GM12875 (cell line): ENCODE measurements around the gene PPA2.

Experiments used
- H3K4me3 ChIP-seq: one replicate; pipeline ENCODE4 v1.5.1; 2011; ENCODE audit warnings: low read depth, low read length, control low read depth
- TF ChIP-seq, protein P1 (sequence below): IDR thresholded peaks from 2 replicates; pipeline ENCODE4 v1.5.1; 2011; ENCODE audit warnings: low read depth, mild to moderate bottlenecking, control low read depth, inconsistent platforms, low read length, moderate library complexity, borderline replicate concordance; ENCODE audit not compliant: insufficient read depth

PPA2 gene

DNA sequence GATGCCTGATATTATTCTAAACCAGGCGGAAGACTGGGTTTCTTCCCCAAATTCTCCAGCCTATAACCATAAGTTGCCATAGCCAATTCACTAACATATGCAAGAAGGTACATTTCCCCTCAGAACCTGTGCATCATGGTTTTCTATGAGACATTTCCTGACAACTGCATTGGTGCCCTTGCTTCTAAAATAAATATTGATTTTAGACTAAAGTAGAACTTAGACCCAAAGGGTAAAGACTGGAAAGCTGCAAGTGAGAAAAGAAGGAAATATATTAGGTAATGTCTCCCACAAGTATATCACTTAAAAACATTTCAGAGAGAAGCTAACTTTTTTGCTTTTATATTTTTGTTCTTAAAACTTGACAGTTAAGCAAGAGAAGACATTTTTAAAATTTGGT lies 125.1 kb downstream of the PPA2 start:
- TF ChIP-seq, protein P1, sequence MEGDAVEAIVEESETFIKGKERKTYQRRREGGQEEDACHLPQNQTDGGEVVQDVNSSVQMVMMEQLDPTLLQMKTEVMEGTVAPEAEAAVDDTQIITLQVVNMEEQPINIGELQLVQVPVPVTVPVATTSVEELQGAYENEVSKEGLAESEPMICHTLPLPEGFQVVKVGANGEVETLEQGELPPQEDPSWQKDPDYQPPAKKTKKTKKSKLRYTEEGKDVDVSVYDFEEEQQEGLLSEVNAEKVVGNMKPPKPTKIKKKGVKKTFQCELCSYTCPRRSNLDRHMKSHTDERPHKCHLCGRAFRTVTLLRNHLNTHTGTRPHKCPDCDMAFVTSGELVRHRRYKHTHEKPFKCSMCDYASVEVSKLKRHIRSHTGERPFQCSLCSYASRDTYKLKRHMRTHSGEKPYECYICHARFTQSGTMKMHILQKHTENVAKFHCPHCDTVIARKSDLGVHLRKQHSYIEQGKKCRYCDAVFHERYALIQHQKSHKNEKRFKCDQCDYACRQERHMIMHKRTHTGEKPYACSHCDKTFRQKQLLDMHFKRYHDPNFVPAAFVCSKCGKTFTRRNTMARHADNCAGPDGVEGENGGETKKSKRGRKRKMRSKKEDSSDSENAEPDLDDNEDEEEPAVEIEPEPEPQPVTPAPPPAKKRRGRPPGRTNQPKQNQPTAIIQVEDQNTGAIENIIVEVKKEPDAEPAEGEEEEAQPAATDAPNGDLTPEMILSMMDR: no peak
- no peak overlapping the region for H3K4me3 ChIP-seq

DNA sequence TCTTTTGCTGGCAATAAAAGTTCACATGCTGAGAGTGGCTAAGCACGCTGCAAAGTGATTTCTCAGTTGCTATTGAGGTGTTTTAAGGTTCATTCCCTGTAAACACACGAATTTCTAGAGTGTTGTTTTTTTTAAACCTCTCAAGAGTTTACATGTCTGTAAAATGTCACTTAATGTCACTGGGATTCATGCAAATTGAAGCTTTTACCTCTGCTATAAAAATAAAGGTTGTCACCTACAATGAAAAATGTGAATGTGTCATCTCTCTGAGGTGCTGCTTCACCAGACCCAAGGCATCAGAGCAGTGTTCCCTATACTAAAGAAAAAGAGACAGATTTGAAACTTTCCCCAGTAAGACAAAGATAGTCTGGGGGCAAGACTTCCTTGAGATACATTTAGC lies 127.0 kb downstream of the PPA2 start:
- TF ChIP-seq, protein P1: no peak
- no peak overlapping the region for H3K4me3 ChIP-seq

DNA sequence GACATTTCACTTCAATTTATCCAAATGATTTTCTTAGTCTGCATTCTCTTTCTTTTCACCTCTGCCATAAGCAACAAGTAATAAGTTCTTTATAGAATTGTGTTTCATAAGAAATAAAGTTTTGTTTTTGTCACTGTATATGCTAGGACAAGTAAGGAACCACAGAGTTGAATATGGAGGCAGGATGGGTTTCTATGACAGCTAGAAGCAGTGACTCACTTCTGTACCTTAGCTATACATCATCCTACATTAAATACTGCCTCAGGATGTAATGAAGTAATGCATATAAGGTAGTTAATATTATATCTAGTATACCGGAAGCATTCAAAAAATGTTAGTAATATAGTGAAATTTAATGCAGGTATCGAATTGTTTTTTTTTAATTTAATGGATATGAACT lies 128.0 kb downstream of the PPA2 start:
- no peak overlapping the region for H3K4me3 ChIP-seq
- TF ChIP-seq, protein P1: no peak

DNA sequence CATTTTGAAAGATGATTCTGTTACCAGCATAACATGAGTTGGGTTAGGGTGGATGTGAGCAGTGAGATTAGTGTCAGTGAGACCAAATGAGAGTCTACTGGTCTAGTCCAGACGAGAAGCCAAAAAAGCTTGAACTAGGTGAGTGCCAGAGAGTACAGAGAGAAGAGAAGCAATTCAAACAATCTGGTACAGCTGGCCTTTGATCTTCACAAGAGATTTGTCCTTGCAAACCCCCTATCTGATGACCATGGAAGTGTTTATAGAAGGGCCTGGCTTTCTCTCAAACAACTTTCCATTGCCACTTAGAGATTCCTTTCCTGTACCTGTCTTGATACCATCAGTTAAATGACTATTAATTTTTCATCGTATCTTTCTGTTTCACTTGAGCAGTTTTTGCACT lies 128.5 kb downstream of the PPA2 start:
- H3K4me3 ChIP-seq: no peak overlapping the region
- TF ChIP-seq, protein P1: no peak

DNA sequence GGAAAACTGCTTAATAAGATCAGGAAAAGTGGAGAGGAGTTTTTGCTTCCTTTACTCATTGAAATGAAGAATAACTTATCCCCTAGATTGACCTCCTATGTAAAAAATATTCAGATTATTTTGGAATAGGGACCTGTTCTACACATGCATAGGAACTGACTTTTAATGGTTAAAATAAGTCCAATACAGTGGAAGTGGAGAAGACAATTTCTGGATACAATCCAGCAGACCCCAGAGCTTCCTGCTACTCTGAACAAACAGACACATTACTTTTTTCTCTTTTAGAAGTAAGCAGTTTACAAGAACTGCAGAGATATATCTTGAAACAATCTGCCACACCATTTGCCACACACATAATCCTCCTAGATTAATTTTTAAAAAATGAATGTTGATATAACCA lies 129.7 kb downstream of the PPA2 start:
- no peak overlapping the region for H3K4me3 ChIP-seq
- TF ChIP-seq, protein P1: no peak

DNA sequence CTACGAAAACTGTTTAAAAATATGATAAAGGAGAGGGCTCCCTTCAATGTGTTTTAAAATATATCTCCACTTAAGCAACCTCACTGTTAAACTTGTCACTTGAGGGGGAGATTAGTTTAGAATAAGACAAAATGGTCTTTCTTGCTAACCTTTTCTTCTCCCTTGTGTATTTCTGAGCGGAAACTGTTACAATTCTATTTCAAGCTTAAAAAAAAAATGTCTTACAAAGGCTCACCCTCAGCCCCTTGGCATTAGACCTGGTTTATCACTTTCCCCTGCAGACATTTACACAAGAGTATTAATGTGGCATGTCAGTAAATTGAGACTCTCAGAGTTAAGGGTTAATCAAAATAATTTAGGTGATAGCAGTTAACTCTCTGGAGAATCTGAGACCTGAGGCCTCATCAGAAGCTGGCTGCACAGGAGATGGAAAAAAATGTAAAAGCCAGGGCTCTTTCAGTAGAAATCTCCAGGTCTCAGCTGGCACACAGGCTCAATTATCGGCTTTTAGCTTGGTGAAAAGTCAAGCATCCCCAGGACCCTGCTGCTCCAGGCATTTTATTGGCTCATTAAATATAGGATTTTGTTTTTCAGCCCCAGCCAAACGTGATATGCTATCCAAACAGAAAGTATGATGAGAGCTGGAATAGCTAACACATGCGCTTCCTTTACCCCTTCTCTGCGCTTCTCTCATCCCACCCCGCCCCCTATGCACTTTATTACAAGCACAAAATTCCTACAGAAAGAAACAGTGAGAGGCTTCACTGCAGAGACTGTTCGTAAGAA lies 130.5 kb downstream of the PPA2 start:
- no peak overlapping the region for H3K4me3 ChIP-seq
- TF ChIP-seq, protein P1: no peak

DNA sequence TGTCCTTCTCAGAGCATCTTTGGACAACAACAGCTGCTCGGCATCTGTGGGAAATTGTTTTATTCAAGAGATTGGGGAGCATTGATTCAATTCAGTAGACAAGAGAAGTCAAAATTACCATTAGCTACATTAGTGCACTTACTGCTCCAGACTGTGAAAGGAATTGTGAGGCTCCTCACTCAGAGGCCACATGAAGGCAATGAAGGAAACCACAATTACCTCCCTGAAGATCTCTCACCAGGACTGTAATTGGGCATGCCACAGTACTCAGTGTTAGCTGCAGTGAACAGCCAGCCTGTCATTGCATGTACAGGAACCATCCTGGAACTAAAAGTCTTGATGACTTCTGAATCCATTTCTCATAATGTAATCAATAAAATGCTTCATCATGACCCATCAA lies 144.8 kb downstream of the PPA2 start:
- TF ChIP-seq, protein P1: no peak
- no peak overlapping the region for H3K4me3 ChIP-seq
